CD14-positive monocyte (primary cell): ENCODE data around the gene TM7SF3. TPM values are rescaled to one million over a fixed set of nuclear protein-coding genes. Genes with fewer than 3 reads are reported as not detected.
A peak's percentile ranks its signal among the peaks of the same experiment; 100 is the strongest.

Experiments
- DNase-seq, 3 donors: peaks; one replicate each; pipeline ENCODE4 v3.0.0-alpha.2; 2011 to 2022
- H2AFZ ChIP-seq: 2 replicates; pipeline ENCODE4 v1.6.0; 2012; ENCODE audit warnings: mild to moderate bottlenecking, low read depth, low read length, inconsistent platforms; ENCODE audit not compliant: insufficient read depth, poor library complexity, severe bottlenecking
- H3K27ac ChIP-seq, 2 donors: 1 replicate in 1 of 2; 2 replicates in 1 of 2; pipeline ENCODE4 v1.5.1; 2012 to 2013; ENCODE audit warnings: low read length in 2 of 2, control low read depth in 1 of 2, inconsistent platforms in 1 of 2, low read depth in 1 of 2, mild to moderate bottlenecking in 1 of 2
- H3K27me3 ChIP-seq, 2 donors: one replicate each; pipeline versions ENCODE4 v1.6.0 to v1.6.1; 2011 to 2013; ENCODE audit warnings: low read length in 2 of 2; ENCODE audit not compliant: control insufficient read depth in 2 of 2, insufficient read depth in 2 of 2
- H3K36me3 ChIP-seq, 2 donors: replicated peaks in 1 of 2; 1 replicate in 1 of 2; 2 replicates in 1 of 2; pipeline versions ENCODE4 v1.5.1 to v1.6.1; 2012 to 2013; ENCODE audit warnings: low read length in 2 of 2, control low read depth in 1 of 2, inconsistent platforms in 1 of 2, mild to moderate bottlenecking in 1 of 2; ENCODE audit not compliant: insufficient read depth in 2 of 2, control insufficient read depth in 1 of 2
- H3K4me1 ChIP-seq, 2 donors: 1 replicate in 1 of 2; 2 replicates in 1 of 2; pipeline versions ENCODE4 v1.5.1 to v1.6.1; 2012 to 2013; ENCODE audit warnings: low read length in 2 of 2, control low read depth in 1 of 2, inconsistent platforms in 1 of 2, mild to moderate bottlenecking in 1 of 2, moderate library complexity in 1 of 2; ENCODE audit not compliant: insufficient read depth in 2 of 2, control insufficient read depth in 1 of 2
- H3K4me2 ChIP-seq: replicated peaks from 2 replicates; pipeline ENCODE3; 2012; ENCODE audit warnings: low read length, moderate library complexity, mild to moderate bottlenecking; ENCODE audit not compliant: poor library complexity, severe bottlenecking; ENCODE audit errors: extremely low read depth
- H3K4me3 ChIP-seq, 3 experiments: fragments of 200-600 bp in 1 of 3; sonication (generic) in 1 of 3; replicated peaks in 1 of 3; 1 replicate in 2 of 3; 2 replicates in 1 of 3; pipeline ENCODE4 v1.5.1; 2011 to 2013; ENCODE audit warnings: low read length in 3 of 3, mild to moderate bottlenecking in 3 of 3, control low read depth in 2 of 3, low read depth in 2 of 3, inconsistent platforms in 1 of 3, moderate library complexity in 1 of 3
- H3K79me2 ChIP-seq: 2 replicates; pipeline ENCODE4 v1.6.0; 2012; ENCODE audit warnings: mild to moderate bottlenecking, control low read depth, inconsistent platforms, low read length, moderate library complexity; ENCODE audit not compliant: insufficient read depth
- H3K9ac ChIP-seq: 2 replicates; pipeline ENCODE4 v1.6.0; 2017; ENCODE audit warnings: low read length, mild to moderate bottlenecking; ENCODE audit not compliant: insufficient read depth, poor library complexity, severe bottlenecking
- H3K9me3 ChIP-seq, 2 donors: replicated peaks in 1 of 2; 1 replicate in 1 of 2; 2 replicates in 1 of 2; pipeline versions ENCODE4 v1.5.1 to v1.6.1; 2012 to 2013; ENCODE audit warnings: low read length in 2 of 2, control low read depth in 1 of 2; ENCODE audit not compliant: control insufficient read depth in 1 of 2, insufficient read depth in 1 of 2
- H4K20me1 ChIP-seq: 2 replicates; pipeline ENCODE4 v1.6.0; 2012; ENCODE audit warnings: mild to moderate bottlenecking, low read length, control low read depth, moderate library complexity; ENCODE audit not compliant: insufficient read depth
- H3K27ac Mint-ChIP-seq, 7 donors: one replicate each; pipeline ENCODE4 v1.8.0; 2020; ENCODE audit warnings: mild to moderate bottlenecking in 7 of 7, mixed read lengths in 7 of 7, moderate library complexity in 6 of 7, inconsistent platforms in 2 of 7
- H3K27me3 Mint-ChIP-seq, 3 donors: one replicate each; pipeline ENCODE4 v1.8.0; 2021 to 2022; ENCODE audit warnings: low read depth in 3 of 3, mild to moderate bottlenecking in 3 of 3, mixed read lengths in 3 of 3, moderate library complexity in 3 of 3, inconsistent platforms in 1 of 3
- H3K36me3 Mint-ChIP-seq, 2 donors: one replicate each; pipeline ENCODE4 v1.8.0; 2020; ENCODE audit warnings: mixed read lengths in 2 of 2, inconsistent platforms in 1 of 2, mild to moderate bottlenecking in 1 of 2
- H3K4me1 Mint-ChIP-seq: one replicate; pipeline ENCODE4 v1.8.0; 2020; ENCODE audit warnings: mild to moderate bottlenecking, mixed read lengths
- H3K4me3 Mint-ChIP-seq, 2 donors: one replicate each; pipeline ENCODE4 v1.8.0; 2020; ENCODE audit warnings: mild to moderate bottlenecking in 2 of 2, mixed read lengths in 2 of 2, moderate library complexity in 1 of 2
- H3K9me3 Mint-ChIP-seq, 7 donors: one replicate each; pipeline ENCODE4 v1.8.0; 2020 to 2022; ENCODE audit warnings: mixed read lengths in 7 of 7, mild to moderate bottlenecking in 6 of 7, moderate library complexity in 6 of 7, inconsistent platforms in 2 of 7
- CTCF ChIP-seq: fragments of 200-600 bp; IDR thresholded peaks from one replicate; pipeline ENCODE4 v1.8.0; 2022; ENCODE audit warnings: antibody characterized with exemption, mild to moderate bottlenecking
- WGBS: methylation state at CpG from one replicate; pipeline ENCODE4 v1.1.5; 2013; ENCODE audit warnings: missing lambda C conversion rate; ENCODE audit not compliant: insufficient coverage; 5-methylcytosine and 5-hydroxymethylcytosine counted together
- intact Hi-C, 2 donors: fragments of 100-400 bp; cut with micrococcal nuclease; formaldehyde crosslinking; loops; one replicate each; pipeline versions ENCODE4 v1.15.0 to v1.15.1; 2023
- polyA plus RNA-seq, 3 donors: library from polyadenylated mRNA; depleted of rRNA in 1 of 3; unstranded in 2 of 3; stranded (reverse) in 1 of 3; fragments of 300-500 nt in 2 of 3; fragments of >200 nt in 1 of 3; fragmentation: Illumina TruSeq in 2 of 3; gene quantifications; 1 replicate in 2 of 3; 2 replicates in 1 of 3; pipeline ENCODE4 v1.2.3, GENCODE V29; 2012 to 2021

Gene TM7SF3
- polyA plus RNA-seq, 3 donors = 36.3 to 85.9 (median 71.7) TPM

DNA sequence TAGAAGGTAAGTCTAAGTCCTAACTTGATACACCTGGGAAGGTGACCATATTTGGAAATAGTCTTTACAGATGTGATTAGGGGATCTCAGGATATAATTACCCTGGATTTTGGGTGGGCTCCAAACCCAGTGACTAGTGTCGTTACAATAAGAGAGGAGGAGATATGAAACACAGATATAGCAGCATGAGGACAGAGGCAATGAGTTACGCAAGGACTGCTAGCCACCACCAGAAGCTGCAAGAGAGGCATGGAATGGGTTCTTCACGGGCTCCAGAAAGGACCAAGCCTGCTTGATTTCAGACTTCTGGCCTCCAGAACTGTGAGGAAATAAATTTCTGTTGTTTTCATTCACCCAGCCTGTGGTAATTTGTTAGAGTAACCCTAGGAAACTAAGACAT lies 47.3 kb downstream of the TM7SF3 start:
- Mint-ChIP-seq H3K4me1 (peaks cover 3% of the 10 kb centered on the region), H3K27me3 (no peaks in the 10 kb centered on the region), H3K36me3 (peaks cover 45 to 57% of the 10 kb centered on the region in 2 donors), H3K9me3 (no peaks in the 10 kb centered on the region), H3K27ac (no peak overlapping the region), H3K4me3 (no peak overlapping the region)
- Histone ChIP-seq H4K20me1 (no peaks in the 10 kb centered on the region), H3K27ac (no peak overlapping the region), H3K36me3 (peaks cover 22 to 80% of the 10 kb centered on the region in 2 donors), H3K27me3 (no peaks in the 10 kb centered on the region), H3K9ac (no peak overlapping the region), H3K79me2 (no peaks in the 10 kb centered on the region), H3K9me3 (no peaks in the 10 kb centered on the region), H3K4me3 (no peak overlapping the region), H2AFZ (no peak overlapping the region), H3K4me1 (peaks cover 0 to 7% of the 10 kb centered on the region in 2 donors), H3K4me2 (no peak overlapping the region)
- WGBS = 60% methylated on average over 1 of the region's 3 CpGs
- intact Hi-C loops = no loop called here
- no peak for TF ChIP-seq CTCF
- no peak for DNase-seq

- peak in 2 of 3 donors; percentile 13 to 30 for DNase-seq
- no peak overlapping the region for H2AFZ ChIP-seq
- H4K20me1 ChIP-seq = no peaks in the 10 kb centered on the region
- no peaks in the 10 kb centered on the region for H3K79me2 ChIP-seq
- Mint-ChIP-seq H3K27me3 (no peaks in the 10 kb centered on the region), H3K4me3 (no peak overlapping the region), H3K9me3 (no peaks in the 10 kb centered on the region), H3K4me1 (peaks cover 3% of the 10 kb centered on the region), H3K27ac (peak overlapping the region in 5 of 7 donors; percentile 11 to 76 (median 45)), H3K36me3 (peaks cover 48 to 59% of the 10 kb centered on the region in 2 donors)
- no peak overlapping the region for H3K4me2 ChIP-seq
- intact Hi-C loops = no loop called here
- H3K27me3 ChIP-seq = no peaks in the 10 kb centered on the region
- H3K27ac ChIP-seq = peak overlapping the region in 1 of 2 donors; percentile 47
- peaks cover 0 to 7% of the 10 kb centered on the region in 2 donors for H3K4me1 ChIP-seq
- no peak overlapping the region for H3K4me3 ChIP-seq
- no peak overlapping the region for H3K9ac ChIP-seq
- no peak for TF ChIP-seq CTCF
- H3K36me3 ChIP-seq = peaks cover 27 to 82% of the 10 kb centered on the region in 2 donors
- WGBS = no CpG with 5 or more reads among the region's 1 CpG
- no peaks in the 10 kb centered on the region for H3K9me3 ChIP-seq
These were observed 50.8 kb downstream of the TM7SF3 start for GRCh38 chr12:26963413-26963812.
